ENCODE data around the gene FMN1. TPM values are rescaled to one million over a fixed set of nuclear protein-coding genes. Genes with fewer than 3 reads are reported as not detected.

FMN1 gene
- total and polyA plus RNA-seq, 7 donors, result 0.21 to 20.0 (median 2.5) TPM

DNA sequence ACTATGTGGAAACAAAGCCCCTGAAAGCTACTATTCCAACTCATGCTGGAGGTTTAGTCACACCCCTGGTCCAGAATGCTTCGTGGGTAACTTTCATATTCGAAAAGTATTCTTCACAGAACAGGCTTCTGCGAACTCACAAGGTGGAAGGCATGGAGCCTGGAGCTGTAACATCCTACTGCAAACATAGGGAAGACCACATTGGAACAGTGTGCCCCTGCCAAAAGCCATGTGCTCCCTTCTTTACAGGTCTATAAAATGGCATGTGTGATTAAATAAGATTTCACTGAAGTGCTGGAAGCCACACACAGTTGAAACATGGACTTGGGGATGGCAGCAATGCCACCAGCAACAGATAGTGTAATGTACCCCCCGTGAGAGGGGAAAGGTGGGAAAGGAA, 370.8 kb downstream of the FMN1 start:
- intact Hi-C loops (cut with DNase I), result loop anchor here in 1 of 2 donors (5.0 kb wide), 1 partner anchor 51 kb away; no protein-coding TSS in a partner anchor
- DNase-seq (no peak), ATAC-seq (no peak)
- Histone ChIP-seq H3K36me3 (ENCODE audit: insufficient read depth in 1 of 2, low read depth in 1 of 2) (no peaks in the 10 kb centered on the region), H3K4me1 (no peaks in the 10 kb centered on the region), H3K9me3 (no peaks in the 10 kb centered on the region), H3K27me3 (ENCODE audit: insufficient read depth in 3 of 3, low read length in 2 of 3) (no peaks in the 10 kb centered on the region), H3K27ac (no peak overlapping the region), H3K4me3 (no peak overlapping the region)
- WGBS, 3 donors, result 81 to 90% (median 85%) methylated on average over 4 of the region's 4 CpGs
- TF ChIP-seq, protein P1, sequence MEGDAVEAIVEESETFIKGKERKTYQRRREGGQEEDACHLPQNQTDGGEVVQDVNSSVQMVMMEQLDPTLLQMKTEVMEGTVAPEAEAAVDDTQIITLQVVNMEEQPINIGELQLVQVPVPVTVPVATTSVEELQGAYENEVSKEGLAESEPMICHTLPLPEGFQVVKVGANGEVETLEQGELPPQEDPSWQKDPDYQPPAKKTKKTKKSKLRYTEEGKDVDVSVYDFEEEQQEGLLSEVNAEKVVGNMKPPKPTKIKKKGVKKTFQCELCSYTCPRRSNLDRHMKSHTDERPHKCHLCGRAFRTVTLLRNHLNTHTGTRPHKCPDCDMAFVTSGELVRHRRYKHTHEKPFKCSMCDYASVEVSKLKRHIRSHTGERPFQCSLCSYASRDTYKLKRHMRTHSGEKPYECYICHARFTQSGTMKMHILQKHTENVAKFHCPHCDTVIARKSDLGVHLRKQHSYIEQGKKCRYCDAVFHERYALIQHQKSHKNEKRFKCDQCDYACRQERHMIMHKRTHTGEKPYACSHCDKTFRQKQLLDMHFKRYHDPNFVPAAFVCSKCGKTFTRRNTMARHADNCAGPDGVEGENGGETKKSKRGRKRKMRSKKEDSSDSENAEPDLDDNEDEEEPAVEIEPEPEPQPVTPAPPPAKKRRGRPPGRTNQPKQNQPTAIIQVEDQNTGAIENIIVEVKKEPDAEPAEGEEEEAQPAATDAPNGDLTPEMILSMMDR (IDR thresholded peaks at IDR 0.05), result no peak

DNA sequence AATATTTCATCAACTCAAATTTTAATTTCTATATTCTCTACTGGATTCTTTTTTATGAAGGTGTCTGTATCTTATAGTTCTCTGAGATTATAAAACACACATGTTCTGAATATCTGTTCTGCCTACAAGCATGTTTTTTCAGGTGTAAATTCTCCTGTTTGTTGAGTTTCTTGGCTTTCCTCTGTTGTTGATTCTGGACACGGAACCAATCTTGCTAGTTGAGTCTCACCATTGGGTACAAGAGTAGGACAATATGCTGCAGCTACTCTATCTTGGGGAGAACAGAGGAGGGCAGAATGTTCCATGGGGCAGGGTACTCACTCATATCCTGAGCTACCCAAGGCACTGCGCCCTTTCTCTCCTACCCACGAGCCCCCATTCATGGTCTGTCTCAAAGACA, 371.8 kb downstream of the FMN1 start:
- H3K4me3 ChIP-seq, result no peak overlapping the region
- no peak for ATAC-seq
- no peaks in the 10 kb centered on the region for H3K36me3 ChIP-seq (ENCODE audit: insufficient read depth in 1 of 2, low read depth in 1 of 2)
- no peaks in the 10 kb centered on the region for H3K9me3 ChIP-seq
- H3K27me3 ChIP-seq (ENCODE audit: insufficient read depth in 3 of 3, low read length in 2 of 3), result no peaks in the 10 kb centered on the region
- TF ChIP-seq, protein P1 (IDR thresholded peaks at IDR 0.05), result no peak
- no peak overlapping the region for H3K27ac ChIP-seq
- no peak for DNase-seq
- intact Hi-C loops (cut with DNase I), result loop anchor here in 1 of 2 donors (5.0 kb wide), 1 partner anchor 50 kb away; no protein-coding TSS in a partner anchor
- H3K4me1 ChIP-seq, result no peaks in the 10 kb centered on the region
- WGBS, 3 donors, result 84 to 95% (median 85%) methylated on average over 3 of the region's 3 CpGs

DNA sequence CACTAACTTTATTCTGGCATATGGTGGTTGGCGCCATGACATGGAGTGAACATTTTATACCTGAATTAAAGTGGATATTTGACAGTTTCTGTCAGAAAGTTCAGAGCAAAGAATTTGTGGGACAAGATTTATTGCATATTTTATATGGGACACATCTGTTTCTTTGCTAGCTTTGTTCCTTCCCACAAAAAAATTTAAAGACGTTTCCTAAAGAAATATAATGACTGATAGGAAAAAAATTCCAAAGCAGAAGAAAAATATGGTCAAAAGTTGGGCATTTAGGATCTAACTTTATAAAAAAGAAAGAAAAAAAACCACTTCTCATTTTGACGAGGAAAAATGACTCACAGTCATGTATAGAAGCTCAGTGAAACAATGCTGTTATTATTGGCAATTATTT, 375.1 kb downstream of the FMN1 start:
- intact Hi-C loops (cut with DNase I), result no loop called here
- ATAC-seq (no peak), DNase-seq (no peak)
- no peaks in the 10 kb centered on the region for H3K4me1 ChIP-seq
- no peak overlapping the region for H3K4me3 ChIP-seq
- H3K36me3 ChIP-seq (ENCODE audit: insufficient read depth in 1 of 2, low read depth in 1 of 2), result no peaks in the 10 kb centered on the region
- TF ChIP-seq, protein P1 (IDR thresholded peaks at IDR 0.05), result no peak
- no peak overlapping the region for H3K27ac ChIP-seq
- no peaks in the 10 kb centered on the region for H3K27me3 ChIP-seq (ENCODE audit: insufficient read depth in 3 of 3, low read length in 2 of 3)
- WGBS, 3 donors, result 49 to 65% (median 63%) methylated on average over 3 of the region's 3 CpGs
- H3K9me3 ChIP-seq, result no peaks in the 10 kb centered on the region

DNA sequence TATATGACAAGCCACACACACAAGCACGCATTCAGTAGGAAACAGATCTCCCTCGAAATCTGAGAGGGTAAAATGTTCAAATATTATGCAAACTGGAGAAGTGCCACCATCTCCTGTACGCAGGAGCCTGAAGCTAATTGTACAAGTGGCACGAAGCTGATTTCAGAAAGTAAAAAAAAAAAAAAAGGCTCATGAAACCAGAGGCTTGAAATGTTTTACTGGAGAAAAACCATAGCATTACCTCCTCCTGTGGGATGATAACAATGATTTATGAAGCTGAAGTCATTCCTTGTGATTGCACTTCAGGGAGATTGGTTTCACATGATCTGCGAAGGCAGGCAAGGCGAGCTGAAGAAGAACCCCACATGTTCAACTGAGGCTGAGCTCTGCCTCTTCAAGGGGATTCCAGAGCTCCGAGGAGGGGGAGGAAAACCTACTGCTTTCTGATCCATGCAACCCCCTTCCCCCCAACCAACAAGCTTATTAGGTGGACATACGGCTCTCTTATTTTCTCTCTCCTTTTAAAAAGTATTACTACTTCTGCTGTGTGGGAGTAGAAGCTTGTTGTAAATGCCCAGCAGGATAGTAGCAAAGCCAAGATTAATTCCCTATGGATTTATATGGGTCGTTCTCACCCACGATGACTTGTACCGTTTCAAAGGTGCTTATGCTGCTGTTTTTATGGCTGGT, 375.6 kb downstream of the FMN1 start:
- TF ChIP-seq, protein P1 (IDR thresholded peaks at IDR 0.05), result no peak
- no peaks in the 10 kb centered on the region for H3K4me1 ChIP-seq
- no peaks in the 10 kb centered on the region for H3K36me3 ChIP-seq (ENCODE audit: insufficient read depth in 1 of 2, low read depth in 1 of 2)
- no peak overlapping the region for H3K27ac ChIP-seq
- no peaks in the 10 kb centered on the region for H3K27me3 ChIP-seq (ENCODE audit: insufficient read depth in 3 of 3, low read length in 2 of 3)
- no peaks in the 10 kb centered on the region for H3K9me3 ChIP-seq
- no peak overlapping the region for H3K4me3 ChIP-seq
- 19 to 27% (median 25%) methylated on average over 11 of the region's 11 CpGs for WGBS, 3 donors
- intact Hi-C loops (cut with DNase I), result no loop called here
- DNase-seq (no peak), ATAC-seq (no peak)

DNA sequence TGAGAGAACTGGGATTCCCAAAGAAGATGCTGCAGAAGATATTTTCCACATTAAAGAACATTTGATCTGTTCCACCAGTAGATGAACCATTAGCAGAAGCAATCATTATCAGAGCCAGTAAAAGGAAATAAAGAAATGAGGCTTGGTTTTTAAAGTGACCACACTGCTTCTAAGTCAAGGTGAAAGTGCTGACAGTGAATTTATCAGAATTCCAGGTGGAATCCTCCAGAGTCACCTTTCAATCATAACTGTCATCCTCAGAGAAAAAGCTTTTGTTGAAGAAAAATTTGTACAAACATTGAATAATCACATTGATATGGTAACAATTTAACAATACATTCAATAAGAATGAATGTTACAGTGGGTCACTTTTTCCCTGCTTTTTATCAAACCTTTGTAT, 376.9 kb downstream of the FMN1 start:
- no peak for ATAC-seq
- no peaks in the 10 kb centered on the region for H3K9me3 ChIP-seq
- intact Hi-C loops (cut with DNase I), result no loop called here
- no peak for DNase-seq
- H3K27ac ChIP-seq, result no peak overlapping the region
- no peaks in the 10 kb centered on the region for H3K36me3 ChIP-seq (ENCODE audit: insufficient read depth in 1 of 2, low read depth in 1 of 2)
- H3K27me3 ChIP-seq (ENCODE audit: insufficient read depth in 3 of 3, low read length in 2 of 3), result no peaks in the 10 kb centered on the region
- H3K4me1 ChIP-seq, result no peaks in the 10 kb centered on the region
- H3K4me3 ChIP-seq, result no peak overlapping the region
- TF ChIP-seq, protein P1 (IDR thresholded peaks at IDR 0.05), result no peak

Data from psoas muscle (tissue), 8 donors.